ENCODE measurements around the gene INSC.

INSC gene

DNA sequence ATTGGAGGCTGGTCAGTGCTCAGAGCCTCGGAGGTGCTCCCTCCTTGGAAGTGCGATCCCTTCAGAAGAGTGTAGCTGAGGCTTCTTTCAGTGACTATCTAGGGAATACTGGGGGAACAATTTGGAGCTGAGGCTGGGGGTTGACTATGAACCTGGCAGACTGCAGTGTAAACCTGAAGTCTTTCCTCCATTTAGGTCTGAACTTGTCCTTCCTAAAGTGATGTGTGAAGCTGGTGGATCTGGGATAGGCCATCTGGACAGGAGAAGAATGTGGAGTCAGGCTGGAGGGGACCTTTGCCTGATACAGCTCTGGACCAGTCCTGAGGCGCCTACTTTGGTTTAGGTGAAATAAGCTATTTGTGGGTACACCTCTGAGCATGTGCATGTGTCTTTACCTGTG lies 3.5 kb upstream of the INSC start:
- no peak for FAIRE-seq

- no peak for FAIRE-seq
Observed at GRCh38 chr11:15112131-15112541, 2.6 kb upstream of the INSC start.

- no peak for FAIRE-seq
Observed at GRCh38 chr11:15113381-15113780, 1.3 kb upstream of the INSC start.

DNA sequence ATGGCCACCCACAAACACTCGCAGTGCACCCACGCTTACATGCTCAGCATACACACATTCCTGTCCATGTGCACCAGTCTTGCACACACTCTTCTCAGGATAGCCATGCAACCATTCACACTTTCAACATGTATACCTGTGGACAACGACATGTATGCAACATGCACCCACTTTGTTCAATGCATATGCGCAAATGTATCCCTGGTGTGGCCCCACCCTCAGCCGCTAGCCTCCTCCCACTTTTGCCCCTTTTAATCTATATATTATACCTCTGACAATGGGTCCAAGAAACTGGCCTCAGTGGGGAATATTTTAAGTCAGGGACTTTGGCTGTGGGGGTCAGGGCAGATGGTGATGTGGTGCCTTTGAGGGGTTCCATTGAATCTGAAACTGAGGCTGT lies 963 bp downstream of the INSC start:
- no peak for FAIRE-seq

- FAIRE-seq: no peak
Observed at GRCh38 chr11:15117751-15118150, 3.0 kb downstream of the INSC start.

DNA sequence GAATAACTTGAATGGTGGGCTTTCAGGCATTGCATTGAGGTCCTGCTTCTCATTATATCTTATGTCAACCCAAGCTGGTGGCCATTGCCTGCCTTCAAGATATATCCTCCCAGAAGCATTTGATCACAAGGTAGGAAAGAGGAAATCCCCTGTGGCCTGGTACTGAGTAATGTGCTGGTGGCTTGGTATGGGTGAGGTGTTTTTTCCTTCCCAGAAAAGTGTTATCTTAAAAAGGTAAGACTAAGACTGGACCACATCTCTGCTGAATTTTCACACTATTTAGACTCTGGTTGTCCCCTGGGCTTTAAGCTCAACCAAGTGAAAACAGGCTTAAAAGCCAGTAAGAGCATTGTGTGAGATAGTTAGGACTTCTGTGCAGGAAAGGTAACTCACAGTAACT lies 3.7 kb downstream of the INSC start:
- FAIRE-seq: no peak

DNA sequence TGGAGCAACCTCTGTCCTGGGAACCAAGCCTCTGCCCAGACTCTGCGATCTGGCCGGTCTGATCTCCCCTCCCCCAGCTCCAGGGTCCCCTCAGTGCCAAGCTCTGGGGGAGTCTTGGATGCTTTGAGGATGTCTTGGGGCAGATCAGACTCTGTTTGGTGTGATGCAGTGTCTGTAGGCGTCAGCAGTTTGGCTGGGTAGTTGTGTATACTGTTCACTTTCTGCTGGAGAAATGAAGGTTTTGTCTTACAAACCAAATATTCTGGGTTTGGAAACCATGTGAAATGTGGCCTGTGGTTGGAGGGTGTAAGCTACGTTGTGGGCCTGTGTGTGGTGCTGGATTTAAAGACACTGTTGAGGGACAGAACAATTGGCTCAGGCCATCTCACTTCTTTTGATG lies 4.6 kb downstream of the INSC start:
- FAIRE-seq: no peak

- FAIRE-seq: no peak
Observed at GRCh38 chr11:15119826-15120225, 5.1 kb downstream of the INSC start.

- no peak for FAIRE-seq
Observed at GRCh38 chr11:15123849-15124248, 9.1 kb downstream of the INSC start.

DNA sequence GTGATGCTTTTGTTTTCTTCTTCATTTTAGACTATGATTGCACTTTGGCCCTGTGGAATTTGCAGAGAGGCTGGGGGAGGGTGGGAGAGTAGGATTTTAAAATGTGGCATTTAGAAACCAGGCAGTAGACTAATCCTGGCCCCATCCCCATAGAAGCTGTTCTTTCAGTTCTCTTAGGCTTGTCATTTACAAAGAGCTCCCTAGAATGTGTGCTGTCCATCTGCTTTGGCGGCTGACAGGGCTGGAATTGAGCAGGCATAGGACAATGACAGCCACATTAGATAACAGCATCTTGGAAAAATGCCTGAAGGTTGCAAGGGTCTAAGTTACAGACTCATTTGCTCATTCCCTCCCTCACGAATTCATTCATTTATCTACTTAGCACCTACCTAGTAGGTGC lies 9.8 kb downstream of the INSC start:
- no peak for FAIRE-seq

- FAIRE-seq: no peak
Observed at GRCh38 chr11:15127341-15127740, 12.6 kb downstream of the INSC start.

GRCh38 chr11:15128621-15129020 lies 13.9 kb downstream of the INSC start:
- no peak for FAIRE-seq

DNA sequence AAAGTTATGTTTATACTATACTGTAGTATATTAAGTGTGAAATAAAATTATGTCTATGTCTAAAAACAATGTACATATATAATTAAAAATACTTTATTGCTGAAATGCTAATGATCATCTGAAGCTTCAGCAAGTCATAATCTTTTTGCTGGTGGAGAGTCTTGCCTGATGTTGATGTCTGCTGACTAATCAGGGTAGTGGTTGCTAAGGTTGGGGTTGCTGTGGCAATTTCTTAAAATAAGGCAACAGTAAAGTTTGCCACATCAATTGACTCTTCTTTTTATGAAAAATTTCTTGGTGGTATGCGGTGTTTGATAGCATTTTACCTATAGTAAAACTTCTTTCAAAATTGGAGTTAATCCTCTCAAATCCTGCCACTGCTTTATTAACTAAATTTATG lies 21.4 kb downstream of the INSC start:
- no peak for FAIRE-seq

DNA sequence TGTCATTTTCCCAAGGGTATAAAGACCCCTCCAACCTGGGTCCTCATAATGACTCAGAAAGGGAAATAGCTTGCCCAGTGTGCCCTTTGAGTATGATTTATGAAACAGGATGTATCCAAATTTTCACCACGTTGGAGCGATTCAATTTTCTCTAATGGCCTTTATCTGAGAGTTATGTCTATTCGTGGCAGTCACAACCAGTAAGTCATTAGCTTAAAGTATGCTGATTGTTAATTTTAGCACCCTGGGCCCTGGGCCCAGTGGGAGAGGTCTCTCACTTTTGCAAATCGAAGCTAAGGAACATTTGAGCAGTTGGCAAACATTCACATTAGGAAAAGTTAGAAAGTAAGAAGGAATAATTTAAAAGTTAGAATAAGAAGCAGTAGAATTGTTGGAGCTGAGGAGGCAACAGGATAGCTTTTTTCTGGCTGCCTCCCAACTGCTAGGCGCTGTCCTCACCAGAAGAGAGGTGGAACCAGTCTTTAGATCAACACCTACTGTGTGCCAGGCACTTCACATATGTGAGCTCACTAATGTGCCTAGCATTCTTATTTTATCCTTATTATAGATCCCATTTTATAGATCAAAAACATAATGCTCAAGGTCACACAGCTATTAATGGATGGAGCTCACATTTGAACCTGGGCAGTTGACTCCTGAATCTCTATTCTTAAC lies 24.5 kb downstream of the INSC start:
- no peak for FAIRE-seq

DNA sequence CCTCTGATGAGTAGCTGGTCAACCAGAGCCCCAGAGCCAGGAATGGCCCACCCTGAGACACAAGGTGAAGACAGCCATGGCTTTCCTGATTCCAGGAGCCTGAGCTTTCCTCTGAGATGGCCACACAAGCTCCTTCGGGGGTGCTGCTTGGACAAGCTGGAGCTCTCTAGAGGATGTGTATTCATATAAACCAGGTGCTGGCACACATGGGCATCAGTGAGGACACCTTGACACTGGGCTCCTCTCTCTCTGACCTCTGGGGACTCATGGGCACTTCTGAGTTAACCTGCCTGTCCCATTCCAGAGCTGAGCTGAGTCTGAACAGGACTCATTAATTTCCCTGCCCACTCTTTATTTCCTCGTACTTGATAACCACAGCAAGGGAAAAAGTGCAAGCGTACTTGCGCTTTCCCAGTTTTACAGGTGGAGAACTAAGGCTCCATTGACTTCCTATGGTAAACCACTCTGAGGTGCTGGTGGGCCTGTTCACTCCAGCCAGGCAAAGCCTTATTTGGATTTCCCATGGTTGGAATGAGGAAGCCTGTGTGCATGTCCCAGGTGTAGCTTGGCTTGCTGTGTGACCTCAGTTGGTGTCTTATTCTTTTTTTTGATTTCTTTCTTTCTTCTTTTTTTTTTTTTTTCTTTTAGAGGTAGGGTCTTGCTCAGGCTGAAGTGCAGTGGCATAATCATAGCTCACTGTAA lies 25.4 kb downstream of the INSC start:
- FAIRE-seq: no peak

- FAIRE-seq: no peak
Observed at GRCh38 chr11:15141381-15141780, 26.7 kb downstream of the INSC start.

- no peak for FAIRE-seq
Observed at GRCh38 chr11:15142838-15143237, 28.1 kb downstream of the INSC start.

DNA sequence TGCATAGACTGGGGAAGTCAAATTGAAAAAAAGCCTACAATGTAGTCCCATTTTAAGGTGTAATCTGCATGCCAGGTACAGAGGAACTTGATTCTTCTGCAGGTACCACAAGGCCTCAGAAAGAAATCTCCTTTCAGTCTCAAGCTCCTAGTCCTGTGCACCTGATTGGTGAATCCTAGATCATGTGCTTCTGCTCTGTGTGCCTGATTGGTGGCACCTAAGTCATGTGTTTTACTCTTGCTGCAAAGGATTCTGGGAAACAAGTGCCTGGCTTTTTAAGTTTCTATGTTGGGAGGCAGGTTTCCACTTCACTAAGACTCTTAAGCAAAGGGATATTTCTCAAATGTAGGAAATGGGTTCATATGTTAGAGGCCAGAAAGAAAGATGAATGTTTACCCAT lies 29.1 kb downstream of the INSC start:
- no peak for FAIRE-seq

DNA sequence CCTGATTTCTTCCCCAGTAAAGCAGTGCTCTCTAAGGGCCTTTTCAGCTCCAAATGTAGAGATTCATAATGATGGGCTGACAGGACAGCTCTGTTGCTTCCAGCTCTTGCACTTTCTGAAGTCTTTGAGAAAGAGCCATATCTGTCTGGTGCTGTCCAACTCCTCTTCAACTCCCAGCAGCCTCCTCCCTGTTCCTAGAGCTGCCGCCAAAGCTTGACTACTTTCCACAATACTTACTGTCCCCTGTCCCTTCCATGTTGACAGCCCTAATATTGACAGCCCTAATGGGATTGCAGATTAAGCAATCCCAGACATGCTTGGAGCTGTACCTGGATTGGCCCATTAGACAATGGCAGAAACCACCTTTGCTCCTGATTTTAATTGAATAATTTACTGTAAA lies 29.6 kb downstream of the INSC start:
- FAIRE-seq: no peak

- no peak for FAIRE-seq
Observed at GRCh38 chr11:15145151-15145550, 30.4 kb downstream of the INSC start.

DNA sequence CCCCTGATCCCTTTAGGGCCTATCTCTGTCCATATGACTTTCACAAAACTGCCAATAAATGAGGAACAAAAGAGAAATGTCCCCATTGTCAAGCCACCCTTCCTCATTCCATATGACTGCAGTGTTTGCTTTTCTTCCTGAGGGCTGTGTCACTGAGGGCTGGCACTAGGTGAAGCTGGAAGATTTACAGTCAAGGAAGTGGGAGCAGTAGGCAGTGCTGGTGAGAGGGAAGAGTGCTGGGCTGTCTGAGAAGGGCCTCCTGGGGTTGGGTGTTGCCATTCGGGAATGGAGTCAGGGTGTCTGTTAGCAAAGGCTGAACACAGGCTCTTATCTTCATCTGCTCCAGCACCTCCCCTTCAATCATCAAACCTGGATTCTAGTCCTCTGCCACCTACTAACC lies 30.9 kb downstream of the INSC start:
- FAIRE-seq: no peak

GRCh38 chr11:15146271-15147003 lies 31.7 kb downstream of the INSC start:
- no peak for FAIRE-seq

GRCh38 chr11:15148169-15148568 lies 33.4 kb downstream of the INSC start:
- no peak for FAIRE-seq

GRCh38 chr11:15149050-15149449 lies 34.3 kb downstream of the INSC start:
- FAIRE-seq: no peak

Measured in endometrium (tissue), 2 donors.